Skeletal muscle tissue (tissue), 4 donors: ENCODE measurements around the gene IGF2BP3. TPM values are rescaled to one million over a fixed set of nuclear protein-coding genes. Genes with fewer than 3 reads are reported as not detected.

Source experiments
- H3K27ac ChIP-seq: one replicate; pipeline ENCODE4 v1.7.0; 2013; ENCODE audit warnings: mild to moderate bottlenecking, low read depth, low read length, inconsistent platforms
- H3K27me3 ChIP-seq, 3 donors: one replicate each; pipeline ENCODE4 v1.7.0; 2013; ENCODE audit warnings: low read length in 3 of 3; ENCODE audit not compliant: control insufficient read depth in 3 of 3, insufficient read depth in 3 of 3
- H3K36me3 ChIP-seq, 3 donors: one replicate each; pipeline ENCODE4 v1.7.0; 2013; ENCODE audit warnings: low read length in 3 of 3; ENCODE audit not compliant: control insufficient read depth in 3 of 3, insufficient read depth in 3 of 3
- H3K4me1 ChIP-seq, 3 donors: one replicate each; pipeline ENCODE4 v1.7.0; 2013; ENCODE audit warnings: low read length in 3 of 3, mild to moderate bottlenecking in 3 of 3; ENCODE audit not compliant: control insufficient read depth in 3 of 3, insufficient read depth in 3 of 3
- H3K4me3 ChIP-seq, 3 donors: one replicate each; pipeline ENCODE4 v1.7.0; 2013; ENCODE audit warnings: low read length in 3 of 3
- H3K9ac ChIP-seq, 3 donors: one replicate each; pipeline ENCODE4 v1.7.0; 2013; ENCODE audit warnings: low read length in 3 of 3, mild to moderate bottlenecking in 3 of 3, moderate library complexity in 2 of 3, low read depth in 1 of 3
- H3K9me3 ChIP-seq, 3 donors: one replicate each; pipeline ENCODE4 v1.7.0; 2013; ENCODE audit warnings: low read length in 3 of 3; ENCODE audit not compliant: control insufficient read depth in 3 of 3
- total RNA-seq: library from RNA; depleted of rRNA; stranded (reverse); fragments of >200 nt; gene quantifications from one replicate; pipeline ENCODE4 v1.2.3, GENCODE V29; 2014
- donor health status: Osteomylitis.

IGF2BP3 gene
- total RNA-seq, 1 donor from 2014 or later, result 59.0 TPM

DNA sequence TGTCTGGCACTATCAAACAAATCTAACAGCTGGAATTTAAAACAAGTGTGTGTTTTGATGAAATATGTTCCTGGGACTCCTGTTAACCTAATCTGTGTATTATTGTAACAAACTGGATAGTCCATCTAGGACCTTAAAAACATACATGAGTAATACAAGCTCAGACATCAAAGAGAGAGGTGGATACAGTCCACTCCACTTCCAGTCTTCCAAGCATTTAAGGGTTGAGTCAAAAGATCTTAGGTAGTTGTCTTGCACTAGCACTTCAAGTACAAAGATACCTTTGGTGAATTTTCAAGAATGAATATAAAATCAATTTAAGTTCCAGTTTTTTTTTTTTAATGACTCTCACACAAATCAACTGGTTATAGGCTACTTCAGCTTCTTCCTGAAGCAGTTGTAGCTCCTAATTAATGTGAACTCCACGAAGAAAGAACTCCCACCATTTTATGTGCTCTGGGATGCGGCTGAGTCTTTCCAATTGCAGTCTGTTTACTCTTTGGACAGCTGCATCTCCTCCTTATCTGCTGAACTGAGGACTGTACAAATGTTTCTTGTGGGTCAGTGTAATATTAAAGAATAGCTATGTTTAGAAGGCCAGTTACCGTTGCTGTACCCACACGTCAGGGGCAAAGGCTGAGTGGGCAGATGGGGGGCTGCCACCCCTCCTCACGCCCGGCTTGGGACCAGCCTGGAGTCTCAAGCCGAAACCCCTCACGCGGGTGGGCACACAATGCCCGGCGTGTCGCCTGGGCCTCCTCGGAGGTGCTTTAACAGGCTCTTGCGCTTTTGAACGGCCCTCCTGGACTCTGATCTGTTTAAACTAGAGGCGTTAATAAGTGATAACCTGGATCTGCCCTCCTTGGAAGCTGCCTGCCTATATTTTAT is 2.9 kb upstream of the IGF2BP3 start:
- no peak overlapping the region for H3K9ac ChIP-seq

DNA sequence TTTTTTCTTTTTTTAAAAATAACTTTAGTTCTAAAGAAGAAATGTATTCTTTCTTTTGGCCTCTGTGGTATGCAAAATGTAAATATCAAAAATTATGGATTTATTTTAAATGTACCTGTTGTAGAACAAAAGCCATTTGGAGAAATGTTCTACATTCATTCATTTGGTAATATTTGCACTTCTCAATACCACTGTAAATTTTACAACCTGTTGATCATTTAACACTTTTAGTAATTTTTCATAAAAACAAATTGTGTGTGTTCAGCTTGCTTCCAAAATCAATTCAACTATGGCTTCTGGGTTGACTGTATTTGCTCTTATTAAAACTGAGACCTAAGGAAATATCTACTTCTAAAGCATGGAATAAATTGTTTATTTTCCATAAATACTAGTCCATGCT is 2.3 kb upstream of the IGF2BP3 start:
- no peak overlapping the region for H3K27ac ChIP-seq
- peaks cover 24 to 34% (median 25%) of the 10 kb centered on the region in 3 donors for H3K4me1 ChIP-seq
- no peak overlapping the region for H3K9ac ChIP-seq
- peaks cover 86 to 89% (median 87%) of the 10 kb centered on the region in 3 donors for H3K27me3 ChIP-seq
- H3K9me3 ChIP-seq, result peaks cover 0 to 5% (median 0%) of the 10 kb centered on the region in 3 donors
- H3K36me3 ChIP-seq, result no peaks in the 10 kb centered on the region
- no peak overlapping the region for H3K4me3 ChIP-seq

More for the DNA sequence above, 2.9 kb upstream of the IGF2BP3 start:
- H3K27ac ChIP-seq, result no peak overlapping the region
- H3K27me3 ChIP-seq, result peaks cover 80 to 83% (median 83%) of the 10 kb centered on the region in 3 donors
- H3K36me3 ChIP-seq, result no peaks in the 10 kb centered on the region
- no peak overlapping the region for H3K4me3 ChIP-seq
- H3K9me3 ChIP-seq, result peaks cover 0 to 5% (median 0%) of the 10 kb centered on the region in 3 donors
- peaks cover 19 to 29% (median 25%) of the 10 kb centered on the region in 3 donors for H3K4me1 ChIP-seq

DNA sequence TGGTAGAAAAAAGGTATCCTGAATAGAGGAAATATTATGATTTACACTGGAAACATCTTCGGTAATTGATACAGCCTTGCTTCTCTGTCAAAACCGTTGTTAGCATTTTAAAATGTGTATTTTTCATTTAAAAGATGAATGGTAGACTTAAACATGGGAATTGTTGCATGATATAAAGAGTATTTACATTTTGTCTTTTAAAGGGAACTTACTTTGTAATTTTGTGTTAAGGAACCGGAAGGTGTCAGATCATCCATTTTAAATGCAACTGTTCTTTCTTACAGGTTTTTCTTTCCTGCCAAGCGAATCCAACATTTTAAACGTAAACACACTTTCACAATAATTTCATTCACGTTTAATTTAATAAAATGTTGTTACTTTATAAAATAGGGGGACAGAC is 1.8 kb upstream of the IGF2BP3 start:
- H3K27me3 ChIP-seq, result peaks cover 87 to 89% (median 89%) of the 10 kb centered on the region in 3 donors
- peaks cover 0 to 5% (median 0%) of the 10 kb centered on the region in 3 donors for H3K9me3 ChIP-seq
- H3K9ac ChIP-seq, result no peak overlapping the region

DNA sequence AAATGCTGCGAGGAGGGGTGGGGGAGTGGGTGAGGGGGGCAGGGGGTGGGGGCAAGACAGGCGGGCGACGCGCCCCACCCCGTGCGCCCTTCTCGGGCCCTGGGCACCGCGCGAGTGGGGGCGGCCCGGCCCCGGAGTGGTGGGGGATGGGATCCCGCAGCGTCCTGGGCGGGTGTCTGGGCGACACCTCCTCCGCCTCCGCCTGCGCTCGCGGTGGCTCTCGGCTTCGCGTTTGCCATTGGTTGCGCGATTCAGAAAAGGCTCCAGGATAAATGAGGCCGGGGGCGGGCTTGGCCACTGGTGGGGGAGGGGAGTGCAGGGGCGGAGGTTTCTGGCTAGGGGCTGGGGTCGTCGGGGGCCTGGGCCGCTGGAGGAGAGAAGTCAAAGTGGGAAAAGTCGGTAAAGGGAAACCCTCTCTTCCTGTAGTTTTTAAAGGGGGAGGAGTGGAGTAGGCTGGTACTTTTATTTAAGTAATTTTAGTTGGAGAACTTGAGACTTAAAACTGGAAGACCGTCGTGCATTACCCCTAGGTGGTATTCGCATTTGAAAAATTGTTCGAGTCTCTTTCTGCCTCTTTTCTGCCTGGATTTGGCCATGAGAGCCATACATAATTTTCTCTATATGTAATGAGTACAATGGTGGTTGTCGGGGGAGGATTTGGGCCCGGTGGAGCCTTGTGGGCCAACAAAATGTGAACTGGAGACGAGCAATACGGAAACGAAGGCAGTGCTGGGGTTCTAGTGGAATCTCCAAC is 992 bp upstream of the IGF2BP3 start:
- Histone ChIP-seq H3K27me3 (peaks cover 82 to 89% (median 87%) of the 10 kb centered on the region in 3 donors), H3K9ac (no peak overlapping the region), H3K4me3 (no peak overlapping the region), H3K9me3 (peaks cover 0 to 5% (median 0%) of the 10 kb centered on the region in 3 donors), H3K4me1 (peaks cover 24 to 34% (median 25%) of the 10 kb centered on the region in 3 donors), H3K36me3 (no peaks in the 10 kb centered on the region), H3K27ac (no peak overlapping the region)

More for the DNA sequence above, 1.8 kb upstream of the IGF2BP3 start:
- H3K4me1 ChIP-seq, result peaks cover 24 to 34% (median 25%) of the 10 kb centered on the region in 3 donors
- no peak overlapping the region for H3K4me3 ChIP-seq
- H3K27ac ChIP-seq, result no peak overlapping the region
- H3K36me3 ChIP-seq, result no peaks in the 10 kb centered on the region

DNA sequence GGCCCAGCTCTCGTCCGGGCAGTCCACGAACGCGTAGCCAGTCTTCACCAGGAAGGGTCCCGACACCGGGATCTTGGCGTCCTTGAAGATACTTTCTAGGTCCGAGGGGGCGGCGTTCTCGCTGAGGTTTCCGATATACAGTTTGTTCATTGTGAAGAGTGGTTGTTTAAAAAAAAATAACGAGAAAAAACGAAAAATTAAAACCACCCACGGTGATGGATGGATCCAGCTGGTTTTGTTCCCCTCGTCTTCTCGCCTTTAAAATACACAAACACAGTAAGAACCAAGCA is 385 bp downstream of the IGF2BP3 start:
- Histone ChIP-seq H3K9me3 (peaks cover 0 to 5% (median 0%) of the 10 kb centered on the region in 3 donors), H3K4me1 (peaks cover 24 to 34% (median 25%) of the 10 kb centered on the region in 3 donors), H3K4me3 (no peak overlapping the region), H3K9ac (no peak overlapping the region), H3K27me3 (peaks cover 82 to 96% (median 92%) of the 10 kb centered on the region in 3 donors), H3K27ac (no peak overlapping the region), H3K36me3 (no peaks in the 10 kb centered on the region)

DNA sequence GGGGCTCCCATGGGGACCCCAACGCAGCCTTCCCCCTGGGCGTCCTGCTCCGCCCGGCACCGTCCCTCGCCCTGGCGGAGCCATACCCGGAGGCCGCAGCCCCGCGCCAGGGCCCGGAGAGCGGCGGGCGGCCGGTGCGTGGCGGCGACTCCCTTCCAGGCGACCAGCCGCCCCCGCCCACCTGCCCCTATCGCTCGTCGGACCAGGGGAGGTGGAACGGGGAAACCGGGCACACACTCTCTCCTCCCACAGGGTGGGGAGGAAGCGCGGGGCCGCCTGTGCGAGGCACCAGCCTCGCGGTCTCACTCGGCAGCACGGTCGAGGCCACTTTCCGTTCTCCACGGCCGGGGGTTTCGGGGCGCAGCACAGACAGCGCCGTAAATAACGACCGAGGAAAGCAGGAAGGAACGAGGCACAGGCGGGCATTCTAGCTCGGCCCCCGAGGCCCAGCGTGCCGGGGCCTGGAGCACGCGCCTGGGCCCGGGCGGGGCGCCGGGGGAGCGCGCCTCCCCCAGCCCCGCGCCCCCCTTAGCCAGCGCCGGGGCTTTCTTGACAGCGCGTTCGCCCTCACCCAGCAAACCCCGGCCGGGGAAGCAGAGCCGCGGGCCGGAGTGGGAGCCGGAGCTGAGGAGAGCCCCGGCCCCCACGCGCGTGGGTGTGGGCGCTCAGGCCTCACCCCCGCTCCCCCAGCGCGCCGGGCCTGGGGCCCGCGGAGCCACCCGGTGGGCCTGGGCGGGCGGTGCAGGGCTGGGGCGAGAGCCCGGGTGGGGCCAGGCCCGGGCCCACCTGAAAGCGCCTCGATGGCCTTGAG is 936 bp downstream of the IGF2BP3 start:
- Histone ChIP-seq H3K27ac (no peak overlapping the region), H3K4me1 (peaks cover 21 to 30% (median 22%) of the 10 kb centered on the region in 3 donors), H3K36me3 (no peaks in the 10 kb centered on the region), H3K27me3 (peaks cover 76 to 91% (median 88%) of the 10 kb centered on the region in 3 donors), H3K9ac (peak overlapping the region in 1 of 3 donors; percentile 40), H3K9me3 (peaks cover 0 to 5% (median 0%) of the 10 kb centered on the region in 3 donors), H3K4me3 (peak overlapping the region; percentile 38 to 58 (median 54))

DNA sequence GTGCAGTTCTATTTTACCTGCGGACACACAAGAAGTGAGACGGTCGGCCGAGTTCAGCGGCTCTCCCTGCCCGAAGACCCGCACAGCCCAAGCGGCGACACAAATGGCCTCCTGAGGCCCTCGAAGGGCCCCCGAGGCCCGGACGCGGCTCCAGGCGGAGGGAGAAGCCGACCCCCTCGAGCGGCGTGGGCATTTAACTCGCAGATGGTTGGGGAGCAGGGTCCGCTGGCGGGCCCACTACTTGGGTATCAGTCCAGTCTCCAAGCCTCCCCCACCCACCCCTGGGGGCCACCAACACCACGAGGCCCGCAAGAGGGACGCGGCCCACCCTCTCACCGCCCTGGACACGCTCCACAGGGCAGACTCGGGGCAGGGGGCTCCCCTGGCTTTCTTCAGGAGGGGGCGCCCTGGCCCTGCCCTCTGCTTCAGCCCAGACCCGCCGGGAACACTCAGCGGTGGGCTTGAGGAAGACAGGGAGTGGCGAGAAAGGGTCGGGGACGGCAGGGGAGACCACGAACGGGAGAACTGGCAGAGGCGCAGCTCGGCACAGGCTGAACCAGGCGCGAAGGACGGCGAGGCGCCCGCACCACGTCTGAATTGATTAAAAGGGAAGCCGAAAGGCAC is 1.7 kb downstream of the IGF2BP3 start:
- Histone ChIP-seq H3K9ac (no peak overlapping the region), H3K4me1 (peaks cover 15 to 23% (median 21%) of the 10 kb centered on the region in 3 donors), H3K4me3 (peak overlapping the region; percentile 24 to 58 (median 54)), H3K27me3 (peaks cover 72 to 87% (median 87%) of the 10 kb centered on the region in 3 donors), H3K36me3 (no peaks in the 10 kb centered on the region), H3K27ac (no peak overlapping the region), H3K9me3 (peaks cover 0 to 5% (median 0%) of the 10 kb centered on the region in 3 donors)

DNA sequence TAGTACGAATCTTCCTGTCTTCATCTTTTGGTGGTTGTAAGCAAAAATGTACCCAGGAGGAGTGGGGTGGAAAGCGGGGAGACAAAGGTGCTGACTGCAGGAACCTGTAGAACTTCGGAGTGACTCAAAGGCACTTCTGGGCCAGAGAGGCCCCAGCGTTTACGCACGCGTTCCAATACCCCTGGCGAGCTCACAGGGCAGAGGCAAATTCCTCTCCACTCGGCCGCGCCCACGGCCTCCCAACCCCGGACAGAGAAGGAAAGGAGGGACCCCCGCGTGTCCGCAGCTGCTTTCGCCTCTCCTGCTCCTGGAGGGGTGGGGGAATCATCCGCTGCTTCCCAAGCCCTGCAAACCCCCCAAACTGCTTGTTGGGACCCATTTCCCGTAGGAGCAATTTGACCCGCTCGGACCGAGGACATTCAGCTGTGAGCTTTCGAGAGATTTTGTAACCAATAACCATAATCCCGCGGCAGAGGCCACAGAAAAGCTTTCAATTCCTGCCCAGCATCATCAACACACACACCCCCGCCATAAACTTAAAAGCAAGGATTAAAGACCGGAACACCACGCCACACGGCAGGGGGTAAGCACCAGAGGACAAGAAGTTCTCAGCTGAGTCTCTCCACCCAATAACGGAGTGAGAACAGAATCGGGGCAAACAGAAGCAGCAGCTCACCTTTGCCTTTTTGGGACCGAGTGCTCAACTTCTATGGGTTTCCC is 2.3 kb downstream of the IGF2BP3 start:
- H3K4me1 ChIP-seq, result peaks cover 15 to 23% (median 21%) of the 10 kb centered on the region in 3 donors
- H3K27me3 ChIP-seq, result peaks cover 68 to 80% (median 80%) of the 10 kb centered on the region in 3 donors
- no peak overlapping the region for H3K9ac ChIP-seq
- peak overlapping the region in 2 of 3 donors; percentile 24 to 29 for H3K4me3 ChIP-seq
- H3K36me3 ChIP-seq, result no peaks in the 10 kb centered on the region
- no peak overlapping the region for H3K27ac ChIP-seq
- peaks cover 0 to 5% (median 0%) of the 10 kb centered on the region in 3 donors for H3K9me3 ChIP-seq
